Esophagus (tissue), 2 donors: ENCODE results near the gene MAP3K9. TPM values are rescaled to one million over a fixed set of nuclear protein-coding genes. Genes with fewer than 3 reads are reported as not detected.

ENCODE experiments used
- H3K27ac ChIP-seq, 2 donors: one replicate each; pipeline ENCODE4 v1.5.1; 2013; ENCODE audit warnings: low read depth in 2 of 2, mild to moderate bottlenecking in 2 of 2, inconsistent platforms in 1 of 2, low read length in 1 of 2, moderate library complexity in 1 of 2
- H3K27me3 ChIP-seq, 2 donors: one replicate each; pipeline ENCODE4 v1.6.1; 2013; ENCODE audit warnings: low read length in 2 of 2, control low read depth in 1 of 2, mild to moderate bottlenecking in 1 of 2; ENCODE audit not compliant: insufficient read depth in 2 of 2, control insufficient read depth in 1 of 2
- H3K36me3 ChIP-seq, 2 donors: one replicate each; pipeline ENCODE4 v1.6.1; 2013; ENCODE audit warnings: low read length in 1 of 2; ENCODE audit not compliant: control insufficient read depth in 2 of 2, insufficient read depth in 2 of 2
- H3K4me1 ChIP-seq, 2 donors: one replicate each; pipeline ENCODE4 v1.6.1; 2013; ENCODE audit warnings: low read length in 1 of 2; ENCODE audit not compliant: control insufficient read depth in 2 of 2, insufficient read depth in 2 of 2
- H3K4me3 ChIP-seq, 2 donors: one replicate each; pipeline ENCODE4 v1.5.1; 2013; ENCODE audit warnings: low read length in 2 of 2, mild to moderate bottlenecking in 2 of 2, low read depth in 1 of 2, moderate library complexity in 1 of 2
- H3K9me3 ChIP-seq, 2 donors: one replicate each; pipeline ENCODE4 v1.6.1; 2013; ENCODE audit warnings: mild to moderate bottlenecking in 2 of 2, low read depth in 1 of 2, low read length in 1 of 2, moderate library complexity in 1 of 2; ENCODE audit not compliant: control insufficient read depth in 2 of 2, insufficient read depth in 1 of 2
- WGBS, 2 donors: extraction: QIAGEN DNeasy Blood & Tissue Kit; methylation state at CpG; one replicate each; pipeline ENCODE4 v1.1.7; 2013; 5-methylcytosine and 5-hydroxymethylcytosine counted together
- polyA plus RNA-seq, 2 donors: library from polyadenylated mRNA; stranded (reverse); fragments of 200-250 nt; gene quantifications; one replicate each; pipeline ENCODE4 v1.2.3, GENCODE V29; 2013
- donor health status: healthy with polysubstance abuse.
- donor health status: Bipolar disorder and iron deficiency.

The MAP3K9 gene
- polyA plus RNA-seq, 2 donors = 4.2 to 11.6 TPM

GRCh38 chr14:70838076-70838475, 28.8 kb upstream of the MAP3K9 start:
- WGBS, 2 donors = 78 to 87% methylated on average over 4 of the region's 4 CpGs
- Histone ChIP-seq H3K36me3 (no peaks in the 10 kb centered on the region), H3K9me3 (no peaks in the 10 kb centered on the region), H3K4me1 (no peaks in the 10 kb centered on the region), H3K27me3 (no peaks in the 10 kb centered on the region), H3K4me3 (no peak overlapping the region), H3K27ac (no peak overlapping the region)

- H3K27ac ChIP-seq = no peak overlapping the region
- no peaks in the 10 kb centered on the region for H3K9me3 ChIP-seq
- no peak overlapping the region for H3K4me3 ChIP-seq
- H3K36me3 ChIP-seq = no peaks in the 10 kb centered on the region
- H3K27me3 ChIP-seq = no peaks in the 10 kb centered on the region
- no peaks in the 10 kb centered on the region for H3K4me1 ChIP-seq
Observed at GRCh38 chr14:70836946-70837345, 27.6 kb upstream of the MAP3K9 start.

- no peak overlapping the region for H3K27ac ChIP-seq
- no peak overlapping the region for H3K4me3 ChIP-seq
- H3K9me3 ChIP-seq = no peaks in the 10 kb centered on the region
- WGBS, 2 donors = 91 to 92% methylated on average over 5 of the region's 5 CpGs
- no peaks in the 10 kb centered on the region for H3K4me1 ChIP-seq
- H3K36me3 ChIP-seq = no peaks in the 10 kb centered on the region
- no peaks in the 10 kb centered on the region for H3K27me3 ChIP-seq
Observed at GRCh38 chr14:70833884-70834283, 24.6 kb upstream of the MAP3K9 start.

GRCh38 chr14:70832561-70833305, 23.4 kb upstream of the MAP3K9 start:
- Histone ChIP-seq H3K36me3 (no peaks in the 10 kb centered on the region), H3K9me3 (no peaks in the 10 kb centered on the region), H3K27me3 (no peaks in the 10 kb centered on the region), H3K4me1 (no peaks in the 10 kb centered on the region), H3K27ac (no peak overlapping the region), H3K4me3 (no peak overlapping the region)
- WGBS, 2 donors = 61 to 65% methylated on average over 16 of the region's 16 CpGs

- 62 to 65% methylated on average over 5 of the region's 5 CpGs for WGBS, 2 donors
Observed at GRCh38 chr14:70830998-70831781, 21.9 kb upstream of the MAP3K9 start.

GRCh38 chr14:70828188-70828587, 18.9 kb upstream of the MAP3K9 start:
- H3K4me1 ChIP-seq = no peaks in the 10 kb centered on the region
- no peaks in the 10 kb centered on the region for H3K27me3 ChIP-seq
- H3K36me3 ChIP-seq = no peaks in the 10 kb centered on the region
- no peaks in the 10 kb centered on the region for H3K9me3 ChIP-seq
- 77 to 85% methylated on average over 3 of the region's 3 CpGs for WGBS, 2 donors
- H3K27ac ChIP-seq = no peak overlapping the region
- no peak overlapping the region for H3K4me3 ChIP-seq

More at GRCh38 chr14:70830998-70831781, 21.9 kb upstream of the MAP3K9 start:
- Histone ChIP-seq H3K4me1 (no peaks in the 10 kb centered on the region), H3K9me3 (no peaks in the 10 kb centered on the region), H3K36me3 (no peaks in the 10 kb centered on the region), H3K27me3 (no peaks in the 10 kb centered on the region), H3K4me3 (no peak overlapping the region), H3K27ac (no peak overlapping the region)

GRCh38 chr14:70827752-70828151, 18.4 kb upstream of the MAP3K9 start:
- H3K27ac ChIP-seq = no peak overlapping the region
- H3K36me3 ChIP-seq = no peaks in the 10 kb centered on the region
- H3K27me3 ChIP-seq = no peaks in the 10 kb centered on the region
- WGBS, 2 donors = 75 to 86% methylated on average over 6 of the region's 6 CpGs
- no peaks in the 10 kb centered on the region for H3K9me3 ChIP-seq
- H3K4me1 ChIP-seq = peaks cover 0 to under 1% of the 10 kb centered on the region in 2 donors
- no peak overlapping the region for H3K4me3 ChIP-seq

GRCh38 chr14:70827347-70827746, 18.0 kb upstream of the MAP3K9 start:
- H3K36me3 ChIP-seq = no peaks in the 10 kb centered on the region
- H3K9me3 ChIP-seq = no peaks in the 10 kb centered on the region
- H3K4me1 ChIP-seq = peaks cover 0 to 2% of the 10 kb centered on the region in 2 donors
- no peak overlapping the region for H3K4me3 ChIP-seq
- no peak overlapping the region for H3K27ac ChIP-seq
- no peaks in the 10 kb centered on the region for H3K27me3 ChIP-seq

- H3K27me3 ChIP-seq = no peaks in the 10 kb centered on the region
- H3K4me3 ChIP-seq = no peak overlapping the region
- 62 to 80% methylated on average over 4 of the region's 4 CpGs for WGBS, 2 donors
- H3K27ac ChIP-seq = no peak overlapping the region
- no peaks in the 10 kb centered on the region for H3K36me3 ChIP-seq
- peaks cover 0 to 2% of the 10 kb centered on the region in 2 donors for H3K4me1 ChIP-seq
- H3K9me3 ChIP-seq = no peaks in the 10 kb centered on the region
Observed at GRCh38 chr14:70823281-70823680, 14.0 kb upstream of the MAP3K9 start.
